Hepatocyte (in vitro differentiated cells): Measurements from ENCODE around the gene GUCY1A2. TPM values are rescaled to one million over a fixed set of nuclear protein-coding genes. Genes with fewer than 3 reads are reported as not detected.
"Not testable (repeated sequence)": the region's sequence is repeated elsewhere in the genome, so short reads cannot be mapped to it uniquely, and the experiment has no call there.

Source experiments
- DNase-seq: peaks from one replicate; pipeline ENCODE4 v3.0.0-alpha.2; 2016; ENCODE audit warnings: low spot score
- H2AFZ ChIP-seq: fragments of 200-600 bp; sonication (generic); 2 replicates; pipeline ENCODE4 v1.6.0; 2016; ENCODE audit warnings: antibody characterized with exemption, mild to moderate bottlenecking
- H3K27ac ChIP-seq: fragments of 200-600 bp; sonication (generic); 2 replicates; pipeline ENCODE4 v1.5.1; 2016; ENCODE audit warnings: mild to moderate bottlenecking
- H3K27me3 ChIP-seq: fragments of 200-600 bp; sonication (generic); 2 replicates; pipeline ENCODE4 v1.6.1; 2016
- H3K36me3 ChIP-seq: fragments of 200-600 bp; sonication (generic); replicated peaks from 2 replicates; pipeline ENCODE4 v1.5.1; 2016; ENCODE audit warnings: low read depth; ENCODE audit not compliant: insufficient read depth
- H3K4me1 ChIP-seq: fragments of 200-600 bp; sonication (generic); 2 replicates; pipeline ENCODE4 v1.5.1; 2016; ENCODE audit warnings: mild to moderate bottlenecking, moderate library complexity; ENCODE audit not compliant: insufficient read depth
- H3K4me2 ChIP-seq: fragments of 200-600 bp; sonication (generic); 2 replicates; pipeline ENCODE4 v1.6.0; 2016
- H3K4me3 ChIP-seq: fragments of 200-600 bp; sonication (generic); 2 replicates; pipeline ENCODE4 v1.5.1; 2016; ENCODE audit warnings: mild to moderate bottlenecking
- H3K79me2 ChIP-seq: fragments of 200-600 bp; sonication (generic); 2 replicates; pipeline ENCODE4 v1.6.0; 2017; ENCODE audit warnings: mild to moderate bottlenecking
- H3K9me2 ChIP-seq: fragments of 200-600 bp; sonication (generic); replicated peaks from 2 replicates; pipeline ENCODE4 v1.6.0; 2017; ENCODE audit warnings: mild to moderate bottlenecking; ENCODE audit not compliant: insufficient read depth
- H3K9me3 ChIP-seq: fragments of 200-600 bp; sonication (generic); 2 replicates; pipeline ENCODE4 v1.5.1; 2016; ENCODE audit warnings: low read depth, mild to moderate bottlenecking
- H4K20me1 ChIP-seq: fragments of 200-600 bp; sonication (generic); 2 replicates; pipeline ENCODE4 v1.6.0; 2016; ENCODE audit warnings: mild to moderate bottlenecking; ENCODE audit not compliant: insufficient read depth, poor library complexity, severe bottlenecking
- EZH2 ChIP-seq: fragments of 200-600 bp; sonication (generic); IDR thresholded peaks from 2 replicates; pipeline ENCODE4 v1.6.1; 2016; ENCODE audit warnings: antibody characterized with exemption, mild to moderate bottlenecking, borderline replicate concordance
- EZH2phosphoT487 ChIP-seq: fragments of 200-600 bp; sonication (generic); IDR thresholded peaks from one replicate; pipeline ENCODE4 v1.6.1; 2018; ENCODE audit warnings: antibody characterized with exemption, mild to moderate bottlenecking, low read depth, moderate library complexity; ENCODE audit not compliant: unreplicated experiment, severe bottlenecking
- WGBS: methylation state at CpG from one replicate; pipeline ENCODE4 v1.1.6; 2016; ENCODE audit warnings: low lambda C conversion rate; ENCODE audit errors: missing lambda C conversion rate; 5-methylcytosine and 5-hydroxymethylcytosine counted together
- polyA plus RNA-seq: library from polyadenylated mRNA; unstranded; fragments of >200 nt; fragmentation: Nextera tagmentation; extraction: Ambion mirVana; gene quantifications from 2 replicates; pipeline ENCODE4 v1.2.1, GENCODE V29; 2016
- total RNA-seq: library from RNA; depleted of rRNA; stranded (reverse); fragments of >200 nt; gene quantifications from 2 replicates; pipeline ENCODE4 v1.2.3, GENCODE V29; 2014
- TF ChIP-seq, protein P1 (sequence below): fragments of 200-600 bp; sonication (generic); IDR thresholded peaks from 2 replicates; pipeline ENCODE4 v1.5.1; 2016; ENCODE audit warnings: antibody characterized with exemption, mild to moderate bottlenecking; ENCODE audit not compliant: poor library complexity

Gene GUCY1A2
- total and polyA plus RNA-seq, 2 experiments from 2014 or later = 3.3 to 9.1 TPM

DNA sequence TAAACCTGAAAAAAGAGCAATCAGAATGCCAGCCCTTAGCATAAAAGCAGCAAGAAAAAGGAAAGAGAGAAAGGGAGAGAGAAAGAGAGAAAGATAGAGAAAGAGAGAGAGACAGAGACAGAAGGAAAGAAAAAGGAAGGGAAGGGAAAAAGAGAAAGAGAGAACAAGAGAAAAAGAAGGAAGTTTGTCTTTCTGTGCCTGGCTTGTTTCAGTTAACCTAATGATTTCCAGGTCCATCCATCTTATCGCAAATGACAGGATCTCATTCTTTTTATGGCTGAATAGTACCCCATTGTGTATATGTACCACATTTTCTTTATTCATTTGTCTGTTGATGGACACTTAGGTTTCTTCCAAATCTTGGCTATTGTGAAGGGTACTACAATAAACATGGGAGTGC, 230.8 kb downstream of the GUCY1A2 start:
- no peaks in the 10 kb centered on the region for H4K20me1 ChIP-seq
- 100% methylated on average over 1 of the region's 1 CpG for WGBS
- no peaks in the 10 kb centered on the region for H3K9me2 ChIP-seq
- H3K4me3 ChIP-seq = no peak overlapping the region
- TF ChIP-seq, protein P1, sequence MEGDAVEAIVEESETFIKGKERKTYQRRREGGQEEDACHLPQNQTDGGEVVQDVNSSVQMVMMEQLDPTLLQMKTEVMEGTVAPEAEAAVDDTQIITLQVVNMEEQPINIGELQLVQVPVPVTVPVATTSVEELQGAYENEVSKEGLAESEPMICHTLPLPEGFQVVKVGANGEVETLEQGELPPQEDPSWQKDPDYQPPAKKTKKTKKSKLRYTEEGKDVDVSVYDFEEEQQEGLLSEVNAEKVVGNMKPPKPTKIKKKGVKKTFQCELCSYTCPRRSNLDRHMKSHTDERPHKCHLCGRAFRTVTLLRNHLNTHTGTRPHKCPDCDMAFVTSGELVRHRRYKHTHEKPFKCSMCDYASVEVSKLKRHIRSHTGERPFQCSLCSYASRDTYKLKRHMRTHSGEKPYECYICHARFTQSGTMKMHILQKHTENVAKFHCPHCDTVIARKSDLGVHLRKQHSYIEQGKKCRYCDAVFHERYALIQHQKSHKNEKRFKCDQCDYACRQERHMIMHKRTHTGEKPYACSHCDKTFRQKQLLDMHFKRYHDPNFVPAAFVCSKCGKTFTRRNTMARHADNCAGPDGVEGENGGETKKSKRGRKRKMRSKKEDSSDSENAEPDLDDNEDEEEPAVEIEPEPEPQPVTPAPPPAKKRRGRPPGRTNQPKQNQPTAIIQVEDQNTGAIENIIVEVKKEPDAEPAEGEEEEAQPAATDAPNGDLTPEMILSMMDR = no peak
- TF ChIP-seq EZH2 = no peak
- TF ChIP-seq EZH2phosphoT487 = no peak
- no peaks in the 10 kb centered on the region for H3K9me3 ChIP-seq
- no peaks in the 10 kb centered on the region for H3K27me3 ChIP-seq
- no peaks in the 10 kb centered on the region for H3K36me3 ChIP-seq
- H3K4me2 ChIP-seq = no peak overlapping the region
- H2AFZ ChIP-seq = no peak overlapping the region
- DNase-seq = no peak
- no peaks in the 10 kb centered on the region for H3K79me2 ChIP-seq
- H3K27ac ChIP-seq = no peak overlapping the region
- H3K4me1 ChIP-seq = no peaks in the 10 kb centered on the region

DNA sequence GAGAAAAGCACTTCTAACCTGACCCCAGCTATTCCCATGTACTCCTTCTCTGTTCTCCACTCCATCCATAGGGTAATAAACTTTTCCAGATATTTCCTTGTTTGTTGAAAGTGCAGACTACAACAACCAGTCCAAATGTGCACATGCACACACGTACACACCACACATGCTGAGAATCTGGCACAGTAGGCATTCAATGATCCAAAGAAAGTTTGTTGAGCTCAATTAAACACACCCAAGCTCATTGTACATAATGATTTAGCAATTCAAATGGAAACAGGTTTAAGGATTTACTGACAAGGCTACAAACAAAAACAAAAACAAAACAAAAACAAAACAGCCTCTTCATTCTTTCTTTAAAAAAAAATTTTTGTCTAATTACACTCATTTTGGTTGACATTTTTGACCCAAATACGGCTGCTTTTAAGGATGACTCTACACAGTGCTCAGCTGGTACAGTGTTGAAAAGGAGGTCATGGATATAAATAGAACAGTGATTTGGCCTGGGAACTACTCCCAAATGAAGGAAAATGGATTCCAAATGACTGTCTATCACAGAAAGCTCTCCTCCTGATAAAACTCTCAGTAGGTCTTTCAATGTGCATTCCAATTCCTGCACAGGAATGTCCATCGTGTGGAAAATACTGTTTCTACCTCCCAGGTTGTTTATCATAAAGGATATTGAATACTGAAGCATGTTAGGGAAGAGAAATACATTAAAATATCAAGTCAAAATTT, 232.2 kb downstream of the GUCY1A2 start:
- Histone ChIP-seq H3K4me3 (no peak overlapping the region), H3K4me1 (no peaks in the 10 kb centered on the region), H4K20me1 (no peaks in the 10 kb centered on the region), H3K79me2 (no peaks in the 10 kb centered on the region), H2AFZ (no peak overlapping the region), H3K36me3 (no peaks in the 10 kb centered on the region), H3K27me3 (no peaks in the 10 kb centered on the region), H3K9me2 (no peaks in the 10 kb centered on the region), H3K9me3 (no peaks in the 10 kb centered on the region), H3K27ac (no peak overlapping the region), H3K4me2 (no peak overlapping the region)
- 69% methylated on average over 3 of the region's 3 CpGs for WGBS
- DNase-seq = no peak
- TF ChIP-seq EZH2 (no peak), EZH2phosphoT487 (no peak)
- TF ChIP-seq, protein P1 = no peak

DNA sequence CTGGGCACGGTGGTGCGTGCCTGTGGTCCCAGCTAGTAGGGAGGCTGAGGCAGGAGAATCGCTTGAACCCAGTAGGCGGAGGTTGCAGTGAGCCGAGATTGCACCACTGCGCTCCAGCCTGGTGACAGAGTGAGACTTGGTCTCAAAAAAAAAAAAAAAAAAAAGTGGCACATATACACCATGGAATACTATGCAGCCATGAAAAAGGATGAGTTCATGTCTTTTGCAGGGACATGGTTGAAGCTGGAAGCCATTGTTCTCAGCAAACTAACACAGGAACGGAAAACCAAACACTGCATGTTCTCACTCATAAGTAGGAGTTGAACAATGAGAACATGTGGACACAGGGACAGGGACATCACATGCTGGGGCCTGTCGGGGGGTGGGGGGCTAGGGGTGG, 241.0 kb downstream of the GUCY1A2 start:
- not testable (repeated sequence) for H3K27ac ChIP-seq, H3K4me3 ChIP-seq, H4K20me1 ChIP-seq, H3K9me2 ChIP-seq, H3K4me1 ChIP-seq, DNase-seq, H3K79me2 ChIP-seq, H3K9me3 ChIP-seq, H3K36me3 ChIP-seq, H3K27me3 ChIP-seq, H2AFZ ChIP-seq, H3K4me2 ChIP-seq
- 98% methylated on average over 8 of the region's 8 CpGs for WGBS

DNA sequence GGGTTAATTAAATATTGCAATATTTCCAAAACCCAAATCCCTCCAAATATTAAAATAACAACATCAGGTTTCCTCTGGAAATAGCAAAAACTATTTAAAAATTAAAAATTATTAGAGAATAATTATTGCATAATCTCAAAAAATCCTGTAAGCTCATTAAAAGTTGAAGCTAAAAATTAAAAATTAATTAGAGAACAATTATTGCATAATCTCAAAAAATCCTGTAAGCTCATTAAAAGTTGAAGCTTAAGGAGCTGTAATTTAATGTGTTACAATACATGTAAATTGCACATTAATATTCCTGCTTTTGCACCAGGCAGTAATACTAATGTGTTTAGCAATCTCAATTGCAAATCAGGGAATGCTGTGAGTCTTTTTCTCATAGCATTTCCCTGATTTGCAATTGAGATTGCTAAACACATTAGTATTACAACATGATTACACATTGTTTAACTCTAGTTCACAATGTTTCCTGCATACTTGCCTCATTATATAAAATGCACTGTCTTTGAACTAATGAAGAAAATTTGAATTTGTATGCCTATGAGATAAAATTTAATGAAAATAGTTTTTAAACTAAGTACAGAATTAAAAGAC, 247.7 kb downstream of the GUCY1A2 start:
- TF ChIP-seq, protein P1 = no peak
- no peak for TF ChIP-seq EZH2
- no peak for TF ChIP-seq EZH2phosphoT487
- no peak overlapping the region for H3K27ac ChIP-seq
- H2AFZ ChIP-seq = no peak overlapping the region
- no peaks in the 10 kb centered on the region for H3K36me3 ChIP-seq
- no peaks in the 10 kb centered on the region for H3K9me3 ChIP-seq
- H3K4me2 ChIP-seq = no peak overlapping the region
- DNase-seq = no peak
- H3K4me1 ChIP-seq = no peaks in the 10 kb centered on the region
- no peaks in the 10 kb centered on the region for H3K9me2 ChIP-seq
- H3K27me3 ChIP-seq = no peaks in the 10 kb centered on the region
- no peaks in the 10 kb centered on the region for H4K20me1 ChIP-seq
- no peak overlapping the region for H3K4me3 ChIP-seq
- no peaks in the 10 kb centered on the region for H3K79me2 ChIP-seq
